Osteoblast (primary cell): ENCODE measurements around the gene CSNK2B. TPM values are rescaled to one million over a fixed set of nuclear protein-coding genes. Genes with fewer than 3 reads are reported as not detected.

Source experiments
- DNase-seq: peaks from one replicate; pipeline ENCODE4 v3.0.0; 2011; ENCODE audit warnings: low spot score, mixed read lengths; ENCODE audit not compliant: insufficient read length; ENCODE audit errors: missing footprints
- H2AFZ ChIP-seq: 2 replicates; pipeline ENCODE4 v1.6.0; 2011; ENCODE audit warnings: mild to moderate bottlenecking, low read length
- H3K27ac ChIP-seq: 2 replicates; pipeline ENCODE4 v1.5.1; 2011; ENCODE audit warnings: mild to moderate bottlenecking, low read depth, low read length, moderate library complexity
- H3K27me3 ChIP-seq: 2 replicates; pipeline ENCODE4 v1.6.0; 2012; ENCODE audit warnings: mild to moderate bottlenecking, control low read depth, inconsistent platforms, low read length, moderate library complexity; ENCODE audit not compliant: insufficient read depth
- H3K36me3 ChIP-seq: 2 replicates; pipeline ENCODE4 v1.5.1; 2011; ENCODE audit warnings: mild to moderate bottlenecking, low read length, control low read depth, moderate library complexity; ENCODE audit not compliant: insufficient read depth
- H3K4me1 ChIP-seq: 2 replicates; pipeline ENCODE4 v1.5.1; 2011; ENCODE audit warnings: mild to moderate bottlenecking, low read length, control low read depth, moderate library complexity; ENCODE audit not compliant: insufficient read depth
- H3K4me2 ChIP-seq: 2 replicates; pipeline ENCODE4 v1.6.0; 2011; ENCODE audit warnings: mild to moderate bottlenecking, low read length; ENCODE audit not compliant: insufficient read depth
- H3K4me3 ChIP-seq: fragments of 200-600 bp; sonication (generic); 3 replicates; pipeline ENCODE4 v1.5.1; 2012; ENCODE audit warnings: mild to moderate bottlenecking, low read length, inconsistent platforms; ENCODE audit not compliant: insufficient read depth
- H3K79me2 ChIP-seq: 2 replicates; pipeline ENCODE4 v1.6.0; 2012; ENCODE audit warnings: mild to moderate bottlenecking, low read length, control low read depth, inconsistent platforms; ENCODE audit not compliant: insufficient read depth
- H3K9me3 ChIP-seq: 2 replicates; pipeline ENCODE4 v1.5.1; 2011; ENCODE audit warnings: low read depth, low read length, control low read depth
- H4K20me1 ChIP-seq: 2 replicates; pipeline ENCODE4 v1.6.0; 2012; ENCODE audit warnings: mild to moderate bottlenecking, low read length, control low read depth; ENCODE audit not compliant: insufficient read depth
- CTCF ChIP-seq: IDR thresholded peaks from 2 replicates; pipeline ENCODE4 v1.5.1; 2011; ENCODE audit warnings: mild to moderate bottlenecking, low read depth, low read length, moderate library complexity; ENCODE audit errors: extremely low read depth
- small RNA-seq: library from RNA; depleted of rRNA; stranded (forward); fragments of <200 nt; gene quantifications from one replicate; pipeline ENCODE3, GENCODE V24; 2012
- total RNA-seq: library from RNA; depleted of rRNA; stranded (reverse); fragments of >200 nt; gene quantifications from 2 replicates; pipeline ENCODE4 v1.2.3, GENCODE V29; 2012

Gene CSNK2B
- total RNA-seq, 1 donor = 150 TPM

DNA sequence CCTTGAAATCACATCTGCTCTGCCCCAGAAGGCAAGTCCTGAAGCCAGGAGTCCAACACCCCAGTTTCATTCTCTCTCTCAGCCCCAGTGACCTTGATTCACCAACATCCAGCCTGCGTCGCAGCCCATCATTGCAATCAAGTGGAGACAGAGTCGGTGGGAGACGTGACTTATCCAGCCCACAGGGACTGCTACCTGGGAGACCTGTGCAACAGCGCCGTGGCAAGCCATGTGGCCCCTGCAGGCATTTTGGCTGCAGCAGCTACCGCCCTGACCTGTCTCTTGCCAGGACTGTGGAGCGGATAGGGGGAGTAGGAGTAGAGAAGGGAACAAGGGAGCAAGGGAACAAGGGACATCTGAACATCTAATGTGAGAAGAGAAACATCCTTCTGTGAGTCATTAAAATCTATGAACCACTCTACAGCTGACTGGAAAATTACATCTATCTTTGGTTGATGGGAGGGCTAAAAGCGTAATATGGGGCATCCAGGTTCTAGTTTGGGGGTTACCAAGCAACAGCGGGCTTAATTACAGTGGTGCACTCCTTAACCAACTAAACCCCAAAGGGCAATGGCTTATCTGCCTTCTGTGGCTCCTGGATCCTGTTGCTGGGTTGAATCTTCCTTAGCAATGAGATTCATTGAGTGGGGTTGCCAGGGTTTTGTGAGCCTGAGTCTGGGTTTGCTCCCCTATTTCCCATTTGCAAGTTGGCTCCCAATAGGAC lies 51.8 kb downstream of the CSNK2B start:
- Histone ChIP-seq H3K4me2 (no peak overlapping the region), H3K79me2 (no peaks in the 10 kb centered on the region), H4K20me1 (no peaks in the 10 kb centered on the region), H3K27ac (no peak overlapping the region), H3K4me1 (no peaks in the 10 kb centered on the region), H3K36me3 (no peaks in the 10 kb centered on the region), H3K9me3 (no peaks in the 10 kb centered on the region), H2AFZ (no peak overlapping the region), H3K27me3 (peaks cover 6% of the 10 kb centered on the region), H3K4me3 (no peak overlapping the region)
- no peak for TF ChIP-seq CTCF
- peak; percentile 66 for DNase-seq

- Histone ChIP-seq H4K20me1 (no peaks in the 10 kb centered on the region), H3K27ac (no peak overlapping the region), H3K27me3 (peaks cover 6% of the 10 kb centered on the region), H3K4me2 (no peak overlapping the region), H2AFZ (no peak overlapping the region), H3K4me1 (no peaks in the 10 kb centered on the region), H3K36me3 (no peaks in the 10 kb centered on the region), H3K9me3 (no peaks in the 10 kb centered on the region), H3K79me2 (no peaks in the 10 kb centered on the region), H3K4me3 (no peak overlapping the region)
- DNase-seq = no peak
- no peak for TF ChIP-seq CTCF
These were observed 52.4 kb downstream of the CSNK2B start for GRCh38 chr6:31718265-31718664.

DNA sequence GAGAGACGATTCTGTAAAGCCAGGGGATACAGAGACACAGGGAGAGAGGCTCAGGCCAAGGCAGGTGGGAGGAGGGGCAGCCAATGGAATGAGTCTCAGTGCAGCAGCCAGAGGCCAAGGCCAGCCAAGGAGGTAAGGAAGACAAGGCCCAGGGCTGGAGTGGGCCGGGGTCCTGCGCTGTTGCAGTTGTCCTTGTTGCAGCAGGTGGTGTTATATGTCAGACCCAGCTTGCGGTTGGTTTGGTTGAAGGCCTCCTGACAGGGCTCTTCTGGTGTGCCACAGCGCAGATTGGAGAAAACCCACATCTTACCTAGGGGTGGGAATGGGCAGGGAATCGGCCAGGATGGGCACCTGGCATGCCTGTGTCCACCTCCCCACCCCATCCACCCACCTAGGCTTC lies 53.1 kb downstream of the CSNK2B start:
- Histone ChIP-seq H3K36me3 (no peaks in the 10 kb centered on the region), H3K4me2 (no peak overlapping the region), H4K20me1 (no peaks in the 10 kb centered on the region), H3K4me3 (no peak overlapping the region), H3K27ac (no peak overlapping the region), H3K9me3 (no peaks in the 10 kb centered on the region), H3K27me3 (peaks cover 5% of the 10 kb centered on the region), H2AFZ (no peak overlapping the region), H3K4me1 (no peaks in the 10 kb centered on the region), H3K79me2 (no peaks in the 10 kb centered on the region)
- TF ChIP-seq CTCF = no peak
- DNase-seq = no peak

Small RNA genes within 50 kb of the gene (small RNA-seq; reads per million reads assigned to genes)
- not detected for gene LY6G6D
- 0.22 reads per million for gene MIR4646
- gene MIR6832 = not detected
- not detected for gene RF00019
- 62.0 reads per million, percentile 96 among the genes with 10 or more reads in this experiment for gene SNORA38

Other genes with a start within 250 kb of the CSNK2B start
- 12.7 and 14.1 TPM in 2 replicates for gene MICB, start 167.9 kb upstream of the CSNK2B start, total RNA-seq
- not detected in 2 replicates for gene MCCD1, start 137.1 kb upstream of the CSNK2B start, total RNA-seq
- gene DDX39B, start 124.1 kb upstream of the CSNK2B start, total RNA-seq = 240 and 262 TPM in 2 replicates
- gene ATP6V1G2, start 119.5 kb upstream of the CSNK2B start, total RNA-seq = 2.2 and 2.9 TPM in 2 replicates
- 43.6 and 56.8 TPM in 2 replicates for gene NFKBIL1, start 118.5 kb upstream of the CSNK2B start, total RNA-seq
- gene LTA, start 93.8 kb upstream of the CSNK2B start, total RNA-seq = not detected in 2 replicates
- gene TNF, start 90.5 kb upstream of the CSNK2B start, total RNA-seq = not detected in 2 replicates
- 0.29 TPM in 1 of 2 replicates, not detected in the other for gene LTB, start 83.7 kb upstream of the CSNK2B start, total RNA-seq
- gene LST1, start 79.8 kb upstream of the CSNK2B start, total RNA-seq = 0.29 TPM in 1 of 2 replicates, not detected in the other
- not detected in 2 replicates for gene NCR3, start 73.1 kb upstream of the CSNK2B start, total RNA-seq
- 0.36 TPM in 1 of 2 replicates, not detected in the other for gene AIF1, start 50.8 kb upstream of the CSNK2B start, total RNA-seq
- 49.2 and 52.2 TPM in 2 replicates for gene PRRC2A, start 45.4 kb upstream of the CSNK2B start, total RNA-seq
- gene BAG6, start 13.4 kb upstream of the CSNK2B start, total RNA-seq = 175 and 183 TPM in 2 replicates
- 1.1 and 1.2 TPM in 2 replicates for gene APOM, start 10.2 kb upstream of the CSNK2B start, total RNA-seq
- gene C6orf47, start 5.3 kb upstream of the CSNK2B start, total RNA-seq = 21.2 and 21.7 TPM in 2 replicates
- 22.1 and 23.9 TPM in 2 replicates for gene GPANK1, start 1.1 kb upstream of the CSNK2B start, total RNA-seq
- 4.1 and 5.4 TPM in 2 replicates for gene LY6G5B, start 3.9 kb downstream of the CSNK2B start, total RNA-seq
- gene LY6G5C, start 15.0 kb downstream of the CSNK2B start, total RNA-seq = 0.59 and 0.72 TPM in 2 replicates
- 41.0 and 43.4 TPM in 2 replicates for gene ABHD16A, start 37.2 kb downstream of the CSNK2B start, total RNA-seq
- not detected in 2 replicates for gene LY6G6F, start 40.8 kb downstream of the CSNK2B start, total RNA-seq
- gene LY6G6D, start 49.3 kb downstream of the CSNK2B start, total RNA-seq = not detected in 2 replicates
- gene LY6G6C, start 55.7 kb downstream of the CSNK2B start, total RNA-seq = not detected in 2 replicates
- not detected in 2 replicates for gene MPIG6B, start 57.3 kb downstream of the CSNK2B start, total RNA-seq
- 96.6 and 97.5 TPM in 2 replicates for gene DDAH2, start 63.2 kb downstream of the CSNK2B start, total RNA-seq
- gene CLIC1, start 70.5 kb downstream of the CSNK2B start, total RNA-seq = 502 and 581 TPM in 2 replicates
- gene MSH5, start 73.9 kb downstream of the CSNK2B start, total RNA-seq = 12.4 and 13.0 TPM in 2 replicates
- gene SAPCD1, start 96.6 kb downstream of the CSNK2B start, total RNA-seq = 0.59 and 1.4 TPM in 2 replicates
- gene VWA7, start 111.2 kb downstream of the CSNK2B start, total RNA-seq = 0.29 and 0.36 TPM in 2 replicates
- 40.1 and 42.0 TPM in 2 replicates for gene VARS1, start 129.7 kb downstream of the CSNK2B start, total RNA-seq
- gene LSM2, start 140.9 kb downstream of the CSNK2B start, total RNA-seq = 18.3 and 22.4 TPM in 2 replicates
- 0.29 and 0.72 TPM in 2 replicates for gene HSPA1L, start 149.2 kb downstream of the CSNK2B start, total RNA-seq
- 33.3 and 36.9 TPM in 2 replicates for gene HSPA1A, start 149.5 kb downstream of the CSNK2B start, total RNA-seq
- 45.7 and 59.7 TPM in 2 replicates for gene HSPA1B, start 161.7 kb downstream of the CSNK2B start, total RNA-seq
- gene NEU1, start 196.7 kb downstream of the CSNK2B start, total RNA-seq = 114 and 117 TPM in 2 replicates
- not detected in 2 replicates for gene SLC44A4, start 212.9 kb downstream of the CSNK2B start, total RNA-seq
- gene EHMT2, start 231.6 kb downstream of the CSNK2B start, total RNA-seq = 40.1 and 40.9 TPM in 2 replicates
- 2.1 and 3.6 TPM in 2 replicates for gene ZBTB12, start 236.0 kb downstream of the CSNK2B start, total RNA-seq